Vagina (tissue), 2 donors: Measurements from ENCODE around the gene ELMO1. TPM values are rescaled to one million over a fixed set of nuclear protein-coding genes. Genes with fewer than 3 reads are reported as not detected.

Experiments used
- DNase-seq, 2 donors: peaks; one replicate each; pipeline ENCODE4 v3.0.0-alpha.2; 2017; ENCODE audit errors: extremely low spot score in 2 of 2
- H3K27ac ChIP-seq: fragments of 200-600 bp; sonication (generic); one replicate; pipeline ENCODE4 v1.5.1; 2019
- H3K27me3 ChIP-seq: fragments of 200-600 bp; sonication (generic); one replicate; pipeline ENCODE4 v1.5.1; 2019
- H3K36me3 ChIP-seq, 2 donors: fragments of 200-600 bp; sonication (generic); one replicate each; pipeline ENCODE4 v1.5.1; 2017 to 2019
- H3K4me1 ChIP-seq: fragments of 200-600 bp; sonication (generic); one replicate; pipeline ENCODE4 v1.5.1; 2019
- H3K4me3 ChIP-seq, 2 donors: fragments of 200-600 bp; sonication (generic); 1 replicate in 1 of 2; 2 replicates in 1 of 2; pipeline ENCODE4 v1.5.1; 2016 to 2019
- H3K9me3 ChIP-seq: fragments of 200-600 bp; sonication (generic); one replicate; pipeline ENCODE4 v1.5.1; 2019
- POLR2A ChIP-seq, 2 donors: fragments of 450-650 bp; IDR thresholded peaks; one replicate each; pipeline ENCODE4 v1.6.1; 2017; ENCODE audit warnings: antibody characterized with exemption in 2 of 2, mild to moderate bottlenecking in 2 of 2, moderate library complexity in 2 of 2
- POLR2AphosphoS5 ChIP-seq, 2 donors: sonication (generic); formaldehyde crosslinking; IDR thresholded peaks; one replicate each; pipeline ENCODE4 v1.9.0; 2017; ENCODE audit warnings: antibody characterized with exemption in 2 of 2, mild to moderate bottlenecking in 2 of 2, low read depth in 1 of 2; ENCODE audit not compliant: insufficient read depth in 1 of 2
- intact Hi-C: fragments of 100-400 bp; cut with DNase I; formaldehyde crosslinking; loops from one replicate; pipeline ENCODE4 v1.15.1; 2023
- total RNA-seq: library from RNA; depleted of rRNA; stranded (reverse); fragments of >200 nt; gene quantifications from one replicate; pipeline ENCODE4 v1.2.3, GENCODE V29; 2016
- TF ChIP-seq, protein P1 (sequence below), 3 experiments: fragments of 450-650 bp in 2 of 3; fragments of 200-600 bp in 1 of 3; sonication (generic) in 1 of 3; IDR thresholded peaks; one replicate each; pipeline ENCODE4 v1.5.1; 2017 to 2019; ENCODE audit warnings: antibody characterized with exemption in 3 of 3, mild to moderate bottlenecking in 2 of 3, moderate library complexity in 2 of 3

Gene ELMO1
- total RNA-seq, 1 donor from 2014 or later, result 74.4 TPM

- Histone ChIP-seq H3K27ac (no peak overlapping the region), H3K4me1 (no peaks in the 10 kb centered on the region), H3K9me3 (no peaks in the 10 kb centered on the region), H3K27me3 (no peaks in the 10 kb centered on the region), H3K36me3 (no peaks in the 10 kb centered on the region), H3K4me3 (no peak overlapping the region)
- intact Hi-C loops, result no loop called here
- no peak for TF ChIP-seq POLR2A (IDR thresholded peaks at IDR 0.05)
- DNase-seq, result no peak
These were observed 358.7 kb downstream of the ELMO1 start for GRCh38 chr7:37089972-37090371.

DNA sequence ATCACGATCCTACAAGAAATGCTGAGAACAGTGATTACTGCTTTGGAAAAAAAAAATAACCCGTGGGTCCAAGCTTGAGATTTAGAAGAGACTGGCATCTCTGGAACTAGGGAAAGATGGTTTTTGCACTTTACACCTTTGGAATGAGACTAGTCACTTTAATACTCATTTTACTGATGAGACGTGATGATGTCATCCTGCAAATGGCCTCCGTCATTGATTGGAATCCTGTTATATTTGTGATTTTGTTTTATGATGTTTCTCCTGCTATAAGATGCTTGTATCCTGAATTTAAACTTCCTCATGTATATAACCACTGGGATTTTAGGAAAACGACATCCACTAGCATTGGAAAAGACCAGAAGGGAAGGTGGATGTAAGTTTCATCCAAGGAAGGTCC lies 363.1 kb downstream of the ELMO1 start:
- no peak overlapping the region for H3K27ac ChIP-seq
- no peaks in the 10 kb centered on the region for H3K4me1 ChIP-seq
- H3K36me3 ChIP-seq, result no peaks in the 10 kb centered on the region
- no peaks in the 10 kb centered on the region for H3K27me3 ChIP-seq
- no peaks in the 10 kb centered on the region for H3K9me3 ChIP-seq
- intact Hi-C loops, result no loop called here
- no peak overlapping the region for H3K4me3 ChIP-seq
- TF ChIP-seq POLR2AphosphoS5 (IDR thresholded peaks at IDR 0.05; ENCODE audit: insufficient read depth in 1 of 2, low read depth in 1 of 2), result no peak
- TF ChIP-seq, protein P1, sequence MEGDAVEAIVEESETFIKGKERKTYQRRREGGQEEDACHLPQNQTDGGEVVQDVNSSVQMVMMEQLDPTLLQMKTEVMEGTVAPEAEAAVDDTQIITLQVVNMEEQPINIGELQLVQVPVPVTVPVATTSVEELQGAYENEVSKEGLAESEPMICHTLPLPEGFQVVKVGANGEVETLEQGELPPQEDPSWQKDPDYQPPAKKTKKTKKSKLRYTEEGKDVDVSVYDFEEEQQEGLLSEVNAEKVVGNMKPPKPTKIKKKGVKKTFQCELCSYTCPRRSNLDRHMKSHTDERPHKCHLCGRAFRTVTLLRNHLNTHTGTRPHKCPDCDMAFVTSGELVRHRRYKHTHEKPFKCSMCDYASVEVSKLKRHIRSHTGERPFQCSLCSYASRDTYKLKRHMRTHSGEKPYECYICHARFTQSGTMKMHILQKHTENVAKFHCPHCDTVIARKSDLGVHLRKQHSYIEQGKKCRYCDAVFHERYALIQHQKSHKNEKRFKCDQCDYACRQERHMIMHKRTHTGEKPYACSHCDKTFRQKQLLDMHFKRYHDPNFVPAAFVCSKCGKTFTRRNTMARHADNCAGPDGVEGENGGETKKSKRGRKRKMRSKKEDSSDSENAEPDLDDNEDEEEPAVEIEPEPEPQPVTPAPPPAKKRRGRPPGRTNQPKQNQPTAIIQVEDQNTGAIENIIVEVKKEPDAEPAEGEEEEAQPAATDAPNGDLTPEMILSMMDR (IDR thresholded peaks at IDR 0.05), result no peak
- TF ChIP-seq POLR2A (IDR thresholded peaks at IDR 0.05), result no peak
- no peak for DNase-seq

DNA sequence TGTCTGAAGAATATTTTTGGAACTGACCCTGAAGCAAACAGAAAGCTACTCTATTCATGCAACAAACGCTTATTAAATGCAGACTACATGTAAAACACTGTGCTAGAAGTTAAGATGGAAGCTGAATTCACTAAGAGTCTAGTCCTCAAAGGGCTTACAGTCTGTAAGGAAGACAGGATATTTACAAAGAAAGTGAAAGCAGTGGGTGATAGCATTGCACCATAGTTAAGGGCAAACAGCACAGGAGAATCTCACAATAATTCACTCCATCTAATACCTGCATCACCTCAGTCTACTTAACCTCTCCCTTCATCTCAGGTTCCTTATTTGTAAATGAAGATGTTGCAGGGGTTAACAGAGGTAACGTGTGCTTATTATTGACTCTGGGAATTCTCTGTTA lies 364.4 kb downstream of the ELMO1 start:
- Histone ChIP-seq H3K4me3 (no peak overlapping the region), H3K27me3 (no peaks in the 10 kb centered on the region), H3K4me1 (no peaks in the 10 kb centered on the region), H3K9me3 (no peaks in the 10 kb centered on the region), H3K27ac (no peak overlapping the region), H3K36me3 (no peaks in the 10 kb centered on the region)
- intact Hi-C loops, result no loop called here
- TF ChIP-seq POLR2AphosphoS5 (IDR thresholded peaks at IDR 0.05; ENCODE audit: insufficient read depth in 1 of 2, low read depth in 1 of 2) (no peak), POLR2A (IDR thresholded peaks at IDR 0.05) (no peak)
- TF ChIP-seq, protein P1 (IDR thresholded peaks at IDR 0.05), result no peak
- DNase-seq, result no peak

DNA sequence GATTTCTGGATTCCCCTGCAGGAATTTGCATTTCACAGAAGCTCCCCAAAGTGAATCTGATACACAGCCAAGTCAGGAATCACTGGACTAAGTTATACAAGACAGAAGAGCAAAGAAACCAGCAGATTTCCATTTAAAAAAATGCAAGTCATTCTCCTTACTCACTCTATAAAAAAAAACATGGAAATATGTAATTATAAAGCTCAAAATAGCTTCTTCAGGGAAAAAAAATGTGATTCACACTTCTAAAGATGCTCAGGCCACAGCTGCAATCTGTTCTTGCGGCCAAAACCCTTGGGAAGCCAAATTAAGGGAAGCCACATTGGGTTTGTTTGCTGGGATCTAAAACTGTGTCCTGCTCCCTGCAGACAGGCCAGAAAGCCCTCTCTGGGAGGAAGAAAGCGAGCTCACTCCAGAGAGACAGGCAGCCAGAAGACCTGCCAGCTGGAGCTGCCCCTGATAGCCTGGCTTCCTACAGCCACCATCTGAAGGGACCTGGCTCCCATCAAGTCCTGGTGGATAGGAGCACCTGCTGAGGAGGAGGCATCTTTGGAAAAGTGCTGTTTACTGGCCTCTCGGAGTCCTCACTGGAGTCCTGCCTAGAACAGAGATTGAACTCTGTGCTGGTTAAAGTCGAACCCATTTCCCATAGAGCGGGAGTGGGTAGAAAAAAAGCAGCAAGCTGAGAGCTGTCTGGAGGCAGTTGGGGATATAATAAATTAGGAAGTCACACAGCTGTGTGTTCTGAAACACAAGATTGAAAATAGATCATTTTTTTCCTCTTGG lies 365.2 kb downstream of the ELMO1 start:
- H3K4me3 ChIP-seq, result no peak overlapping the region
- H3K36me3 ChIP-seq, result no peaks in the 10 kb centered on the region
- H3K27ac ChIP-seq, result peak overlapping the region; percentile 54
- DNase-seq, result no peak
- intact Hi-C loops, result no loop called here
- TF ChIP-seq, protein P1 (IDR thresholded peaks at IDR 0.05), result no peak
- TF ChIP-seq POLR2AphosphoS5 (IDR thresholded peaks at IDR 0.05; ENCODE audit: insufficient read depth in 1 of 2, low read depth in 1 of 2), result no peak
- no peak for TF ChIP-seq POLR2A (IDR thresholded peaks at IDR 0.05)
- no peaks in the 10 kb centered on the region for H3K27me3 ChIP-seq
- no peaks in the 10 kb centered on the region for H3K9me3 ChIP-seq
- H3K4me1 ChIP-seq, result no peaks in the 10 kb centered on the region

GRCh38 chr7:37081436-37081835 lies 367.2 kb downstream of the ELMO1 start:
- Histone ChIP-seq H3K36me3 (no peaks in the 10 kb centered on the region), H3K9me3 (no peaks in the 10 kb centered on the region), H3K27me3 (no peaks in the 10 kb centered on the region), H3K4me1 (no peaks in the 10 kb centered on the region), H3K27ac (no peak overlapping the region), H3K4me3 (no peak overlapping the region)
- TF ChIP-seq, protein P1 (IDR thresholded peaks at IDR 0.05), result no peak
- TF ChIP-seq POLR2A (IDR thresholded peaks at IDR 0.05) (no peak), POLR2AphosphoS5 (IDR thresholded peaks at IDR 0.05; ENCODE audit: insufficient read depth in 1 of 2, low read depth in 1 of 2) (no peak)
- no peak for DNase-seq
- intact Hi-C loops, result no loop called here
